ENCODE measurements around the gene CIT. TPM values are rescaled to one million over a fixed set of nuclear protein-coding genes. Genes with fewer than 3 reads are reported as not detected.
"Not testable (repeated sequence)": the region's sequence is repeated elsewhere in the genome, so short reads cannot be mapped to it uniquely, and the experiment has no call there.

Gene CIT
- 36.6 and 40.3 TPM in 2 replicates for total RNA-seq

- Mint-ChIP-seq H3K4me1 (ENCODE audit: low read depth) (peaks cover 25% of the 10 kb centered on the region), H3K36me3 (ENCODE audit: low read depth) (peaks cover 3% of the 10 kb centered on the region), H3K27me3 (ENCODE audit: insufficient read depth) (peaks cover 12% of the 10 kb centered on the region), H3K27ac (peak within 1 kb of the TSS; percentile 67), H3K4me3 (peak within 1 kb of the TSS; percentile 84), H3K9me3 (no peaks in the 10 kb centered on the region)
- peak; percentile 87 for DNase-seq (ENCODE audit: low spot score)
- intact Hi-C loops (cut with micrococcal nuclease), result loop anchor here (1.0 to 5.0 kb wide), 4 partner anchors 25 to 210 kb away; partner anchors contain the start of genes BICDL1 and PRKAB1
Measured at GRCh38 chr12:119876761-119877638, at the start of gene CIT. Gene CIT (minus strand): TSS chr12:119877320. CDS start chr12:119876168, 1,152 bp downstream.

- H3K36me3 Mint-ChIP-seq (ENCODE audit: low read depth), result no peaks in the 10 kb centered on the region
- H3K9me3 Mint-ChIP-seq, result no peaks in the 10 kb centered on the region
- H3K27ac Mint-ChIP-seq, result no peak overlapping the region
- no peak overlapping the region for H3K4me3 Mint-ChIP-seq
- H3K27me3 Mint-ChIP-seq (ENCODE audit: insufficient read depth), result peaks cover 19% of the 10 kb centered on the region
- intact Hi-C loops (cut with micrococcal nuclease), result no loop called here
- DNase-seq (ENCODE audit: low spot score), result no peak
- no peaks in the 10 kb centered on the region for H3K4me1 Mint-ChIP-seq (ENCODE audit: low read depth)
Measured at GRCh38 chr12:119925269-119925668, 48.1 kb upstream of the CIT start.

- intact Hi-C loops (cut with micrococcal nuclease), result no loop called here
- no peaks in the 10 kb centered on the region for H3K36me3 Mint-ChIP-seq (ENCODE audit: low read depth)
- no peak for DNase-seq (ENCODE audit: low spot score)
- peaks cover 24% of the 10 kb centered on the region for H3K27me3 Mint-ChIP-seq (ENCODE audit: insufficient read depth)
- no peak overlapping the region for H3K4me3 Mint-ChIP-seq
- no peaks in the 10 kb centered on the region for H3K4me1 Mint-ChIP-seq (ENCODE audit: low read depth)
- H3K9me3 Mint-ChIP-seq, result no peaks in the 10 kb centered on the region
- no peak overlapping the region for H3K27ac Mint-ChIP-seq
Measured at GRCh38 chr12:119920064-119920463, 42.9 kb upstream of the CIT start.

GRCh38 chr12:119915894-119916510 lies 38.9 kb upstream of the CIT start:
- Mint-ChIP-seq H3K9me3 (no peaks in the 10 kb centered on the region), H3K36me3 (ENCODE audit: low read depth) (no peaks in the 10 kb centered on the region), H3K4me3 (no peak overlapping the region), H3K4me1 (ENCODE audit: low read depth) (no peaks in the 10 kb centered on the region), H3K27ac (no peak overlapping the region), H3K27me3 (ENCODE audit: insufficient read depth) (peaks cover 14% of the 10 kb centered on the region)
- intact Hi-C loops (cut with micrococcal nuclease), result no loop called here
- DNase-seq (ENCODE audit: low spot score), result no peak

GRCh38 chr12:119914666-119915065 lies 37.5 kb upstream of the CIT start:
- intact Hi-C loops (cut with micrococcal nuclease), result no loop called here
- Mint-ChIP-seq H3K4me3 (no peak overlapping the region), H3K27ac (no peak overlapping the region), H3K27me3 (ENCODE audit: insufficient read depth) (peaks cover 13% of the 10 kb centered on the region), H3K36me3 (ENCODE audit: low read depth) (no peaks in the 10 kb centered on the region), H3K4me1 (ENCODE audit: low read depth) (no peaks in the 10 kb centered on the region), H3K9me3 (no peaks in the 10 kb centered on the region)
- DNase-seq (ENCODE audit: low spot score), result no peak

- Mint-ChIP-seq H3K9me3 (no peaks in the 10 kb centered on the region), H3K4me3 (no peak overlapping the region), H3K27ac (no peak overlapping the region), H3K27me3 (ENCODE audit: insufficient read depth) (peaks cover 13% of the 10 kb centered on the region), H3K4me1 (ENCODE audit: low read depth) (no peaks in the 10 kb centered on the region), H3K36me3 (ENCODE audit: low read depth) (no peaks in the 10 kb centered on the region)
- intact Hi-C loops (cut with micrococcal nuclease), result no loop called here
- DNase-seq (ENCODE audit: low spot score), result no peak
Measured at GRCh38 chr12:119913536-119914330, 36.6 kb upstream of the CIT start.

GRCh38 chr12:119911182-119911581 lies 34.1 kb upstream of the CIT start:
- no peak overlapping the region for H3K4me3 Mint-ChIP-seq
- H3K27me3 Mint-ChIP-seq (ENCODE audit: insufficient read depth), result peaks cover 9% of the 10 kb centered on the region
- H3K27ac Mint-ChIP-seq, result no peak overlapping the region
- no peaks in the 10 kb centered on the region for H3K4me1 Mint-ChIP-seq (ENCODE audit: low read depth)
- no peaks in the 10 kb centered on the region for H3K36me3 Mint-ChIP-seq (ENCODE audit: low read depth)
- no peaks in the 10 kb centered on the region for H3K9me3 Mint-ChIP-seq
- DNase-seq (ENCODE audit: low spot score), result no peak
- intact Hi-C loops (cut with micrococcal nuclease), result no loop called here

GRCh38 chr12:119910586-119910985 lies 33.5 kb upstream of the CIT start:
- no peak overlapping the region for H3K27ac Mint-ChIP-seq
- H3K9me3 Mint-ChIP-seq, result no peaks in the 10 kb centered on the region
- H3K4me1 Mint-ChIP-seq (ENCODE audit: low read depth), result no peaks in the 10 kb centered on the region
- H3K4me3 Mint-ChIP-seq, result no peak overlapping the region
- H3K36me3 Mint-ChIP-seq (ENCODE audit: low read depth), result no peaks in the 10 kb centered on the region
- intact Hi-C loops (cut with micrococcal nuclease), result no loop called here
- no peak for DNase-seq (ENCODE audit: low spot score)
- peaks cover 9% of the 10 kb centered on the region for H3K27me3 Mint-ChIP-seq (ENCODE audit: insufficient read depth)

GRCh38 chr12:119902084-119902509 lies 25.0 kb upstream of the CIT start:
- DNase-seq (ENCODE audit: low spot score), result peak; percentile 68
- Mint-ChIP-seq H3K27ac (no peak overlapping the region), H3K36me3 (ENCODE audit: low read depth) (no peaks in the 10 kb centered on the region), H3K27me3 (ENCODE audit: insufficient read depth) (no peaks in the 10 kb centered on the region), H3K4me3 (no peak overlapping the region), H3K9me3 (no peaks in the 10 kb centered on the region), H3K4me1 (ENCODE audit: low read depth) (peaks cover 6% of the 10 kb centered on the region)
- intact Hi-C loops (cut with micrococcal nuclease), result loop anchor here (1.0 to 10.0 kb wide), 5 partner anchors 25 to 787 kb away; partner anchors contain the start of gene CIT

- H3K9me3 Mint-ChIP-seq, result no peaks in the 10 kb centered on the region
- H3K4me3 Mint-ChIP-seq, result no peak overlapping the region
- no peak overlapping the region for H3K27ac Mint-ChIP-seq
- H3K27me3 Mint-ChIP-seq (ENCODE audit: insufficient read depth), result peaks cover 4% of the 10 kb centered on the region
- no peak for DNase-seq (ENCODE audit: low spot score)
- no peaks in the 10 kb centered on the region for H3K36me3 Mint-ChIP-seq (ENCODE audit: low read depth)
- intact Hi-C loops (cut with micrococcal nuclease), result loop anchor here (1.0 to 10.0 kb wide), 5 partner anchors 24 to 787 kb away; partner anchors contain the start of gene CIT
- peaks cover 6% of the 10 kb centered on the region for H3K4me1 Mint-ChIP-seq (ENCODE audit: low read depth)
Measured at GRCh38 chr12:119901670-119902069, 24.6 kb upstream of the CIT start.

- Mint-ChIP-seq H3K36me3 (ENCODE audit: low read depth) (no peaks in the 10 kb centered on the region), H3K27ac (no peak overlapping the region), H3K9me3 (no peaks in the 10 kb centered on the region), H3K4me3 (no peak overlapping the region), H3K27me3 (ENCODE audit: insufficient read depth) (peaks cover 11% of the 10 kb centered on the region), H3K4me1 (ENCODE audit: low read depth) (no peaks in the 10 kb centered on the region)
- intact Hi-C loops (cut with micrococcal nuclease), result no loop called here
- DNase-seq (ENCODE audit: low spot score), result no peak
Measured at GRCh38 chr12:119894916-119895315, 17.8 kb upstream of the CIT start.

GRCh38 chr12:119892611-119893010 lies 15.5 kb upstream of the CIT start:
- H3K27ac Mint-ChIP-seq; DNase-seq (ENCODE audit: low spot score); H3K4me1 Mint-ChIP-seq (ENCODE audit: low read depth); H3K4me3 Mint-ChIP-seq; intact Hi-C loops (cut with micrococcal nuclease); H3K36me3 Mint-ChIP-seq (ENCODE audit: low read depth); H3K9me3 Mint-ChIP-seq: not testable (repeated sequence)
- peaks cover 16% of the 10 kb centered on the region for H3K27me3 Mint-ChIP-seq (ENCODE audit: insufficient read depth)

Data from activated T-helper 1 cell treated with anti-CD3 and anti-CD28 coated beads, Interleukin-12 subunit alpha, Interleukin-12 subunit beta, Interleukin-2, Interleukin-4 antibody, amounts not matched to agents 30 ng/mL and 10 ng/mL and 1 ng/mL, durations not matched to agents 14 hours and 24 hours and 36 hours (primary cell).